GM12878 (cell line): ENCODE data around the gene HCN1. TPM values are rescaled to one million over a fixed set of nuclear protein-coding genes. Genes with fewer than 3 reads are reported as not detected.

Experiments
- ATAC-seq: fragments of 200-7000 bp; cut with Tn5 transposase; 3 replicates; pipeline ENCODE4 v1.9.1; 2020; ENCODE audit warnings: mild to moderate bottlenecking, moderate library complexity
- BruUV-seq: library from RNA; stranded (reverse); fragments of 400-500 nt; replicated peaks from 2 replicates; lab custom pipeline; 2021; lab: Mats Ljungman, UMichigan
- CTCF ChIA-PET: fragments of 300-600 bp; sonication (Branson Sonifier 250); formaldehyde crosslinking; extraction: SDS; loops from one replicate; lab custom pipeline; 2021; ENCODE audit warnings: inconsistent platforms; lab: Yijun Ruan, JAX
- POLR2A ChIA-PET: fragments of 350-600 bp; formaldehyde crosslinking; extraction: SDS; loops from one replicate; lab custom pipeline; 2021; ENCODE audit warnings: inconsistent platforms; lab: Charles Lee
- RAD21 ChIA-PET: fragments of 300-600 bp; sonication (Branson Sonifier 250); formaldehyde crosslinking; loops from one replicate; lab custom pipeline; 2023; ENCODE audit warnings: antibody characterized with exemption; ENCODE audit not compliant: unreplicated experiment; lab: Charles Lee
- SMC1A ChIA-PET: fragments of 300-600 bp; sonication (Branson Sonifier 250); formaldehyde crosslinking; loops from one replicate; lab custom pipeline; 2023; ENCODE audit not compliant: unreplicated experiment, uncharacterized antibody; lab: Charles Lee
- DNase-seq: peaks from one replicate; pipeline ENCODE4 v3.0.0-alpha.2; 2011; ENCODE audit warnings: low read depth, low spot score
- FAIRE-seq: peaks from 3 replicates; lab custom pipeline; 2011; peaks lifted over from hg19 to GRCh38; lab: Jason Lieb, UNC
- H2AFZ ChIP-seq: 2 replicates; pipeline ENCODE4 v1.6.0; 2011; ENCODE audit warnings: low read depth, low read length, control low read depth; ENCODE audit not compliant: control insufficient read depth
- H3K27ac ChIP-seq: 2 replicates; pipeline ENCODE4 v1.5.1; 2011; ENCODE audit warnings: control low read depth; ENCODE audit not compliant: control insufficient read depth, insufficient read depth
- H3K27me3 ChIP-seq, 2 experiments: replicated peaks in 1 of 2; 2 replicates each; pipeline versions ENCODE4 v1.6.0 to v1.6.1; 2011; ENCODE audit warnings: low read length in 1 of 2; ENCODE audit not compliant: control insufficient read depth in 2 of 2, insufficient read depth in 2 of 2
- H3K36me3 ChIP-seq, 2 experiments: 2 replicates each; pipeline ENCODE4 v1.5.1; 2011; ENCODE audit warnings: low read length in 1 of 2; ENCODE audit not compliant: control insufficient read depth in 2 of 2, insufficient read depth in 2 of 2
- H3K4me1 ChIP-seq: 2 replicates; pipeline ENCODE4 v1.6.1; 2011; ENCODE audit warnings: mild to moderate bottlenecking, low read length, moderate library complexity, mixed read lengths; ENCODE audit not compliant: control insufficient read depth, insufficient read depth
- H3K4me2 ChIP-seq: 2 replicates; pipeline ENCODE4 v1.6.0; 2011; ENCODE audit warnings: control low read depth; ENCODE audit not compliant: control insufficient read depth, insufficient read depth
- H3K4me3 ChIP-seq: fragments of 200-600 bp; sonication (generic); 2 replicates; pipeline ENCODE4 v1.5.1; 2016
- H3K79me2 ChIP-seq: 2 replicates; pipeline ENCODE4 v1.6.0; 2011; ENCODE audit warnings: low read length; ENCODE audit not compliant: control insufficient read depth, insufficient read depth
- H3K9ac ChIP-seq: 2 replicates; pipeline ENCODE4 v1.8.0; 2011; ENCODE audit warnings: low read length, control low read depth, mixed read lengths; ENCODE audit not compliant: control insufficient read depth, insufficient read depth
- H3K9me3 ChIP-seq: replicated peaks from 3 replicates; pipeline ENCODE4 v1.5.1; 2011; ENCODE audit warnings: mild to moderate bottlenecking, low read length; ENCODE audit not compliant: control insufficient read depth, insufficient read depth
- H4K20me1 ChIP-seq: 2 replicates; pipeline ENCODE4 v1.6.0; 2011; ENCODE audit not compliant: control insufficient read depth, insufficient read depth
- BRCA1 ChIP-seq: IDR thresholded peaks from 2 replicates; pipeline ENCODE4 v1.6.1; 2011; ENCODE audit warnings: low read depth, low read length, improper control_type of control experiment
- E2F8 ChIP-seq: fragments of 450-650 bp; IDR thresholded peaks from 2 replicates; pipeline ENCODE4 v1.6.1; 2018; ENCODE audit warnings: mild to moderate bottlenecking, low read depth, moderate library complexity; ENCODE audit not compliant: partially characterized antibody
- EGR1 ChIP-seq, 2 experiments: IDR thresholded peaks; 1 replicate in 1 of 2; 2 replicates in 1 of 2; pipeline ENCODE4 v1.6.1; 2011 to 2012; ENCODE audit warnings: low read depth in 2 of 2, low read length in 2 of 2, borderline replicate concordance in 1 of 2, mild to moderate bottlenecking in 1 of 2, moderate library complexity in 1 of 2
- FOS ChIP-seq: IDR thresholded peaks from 3 replicates; pipeline ENCODE4 v1.6.1; 2011; ENCODE audit warnings: borderline replicate concordance; ENCODE audit not compliant: insufficient read length; ENCODE audit errors: extremely low read depth
- HCFC1 ChIP-seq: fragments of 150-350 bp; IDR thresholded peaks from 2 replicates; pipeline ENCODE4 v1.6.1; 2014; ENCODE audit warnings: low read length
- HDAC2 ChIP-seq: fragments of 200-600 bp; sonication (generic); IDR thresholded peaks from 2 replicates; pipeline ENCODE4 v1.6.1; 2017
- IRF5 ChIP-seq: fragments of 450-650 bp; IDR thresholded peaks from 2 replicates; pipeline ENCODE4 v1.6.1; 2017; ENCODE audit warnings: borderline replicate concordance
- MTA3 ChIP-seq: IDR thresholded peaks from 2 replicates; pipeline ENCODE4 v1.6.1; 2012; ENCODE audit warnings: low read length, inconsistent platforms, borderline replicate concordance
- POU2F2 ChIP-seq: IDR thresholded peaks from 3 replicates; pipeline ENCODE4 v1.6.1; 2011; ENCODE audit warnings: low read depth, mild to moderate bottlenecking, low read length, borderline replicate concordance
- RCOR1 ChIP-seq: conservative IDR thresholded peaks from 2 replicates; pipeline ENCODE4 v1.6.1; 2012; ENCODE audit warnings: low read depth, low read length, improper control_type of control experiment
- SREBF1 ChIP-seq: IDR thresholded peaks from 2 replicates; pipeline ENCODE4 v1.6.1; 2012; ENCODE audit warnings: mild to moderate bottlenecking, low read length
- SRF ChIP-seq, 2 experiments: IDR thresholded peaks; 2 replicates each; pipeline ENCODE4 v1.6.1; 2011; ENCODE audit warnings: low read depth in 2 of 2, low read length in 2 of 2, mild to moderate bottlenecking in 1 of 2, moderate library complexity in 1 of 2
- ZNF384 ChIP-seq: IDR thresholded peaks from 2 replicates; pipeline ENCODE4 v1.6.1; 2012; ENCODE audit warnings: low read depth, mild to moderate bottlenecking, low read length, improper control_type of control experiment, borderline replicate concordance
- WGBS: methylation state at CpG from one replicate; pipeline ENCODE4 v1.1.6; 2016; ENCODE audit warnings: low lambda C conversion rate; ENCODE audit not compliant: insufficient replicate concordance, insufficient coverage; ENCODE audit errors: missing lambda C conversion rate; 5-methylcytosine and 5-hydroxymethylcytosine counted together
- in situ Hi-C: fragments of 300-500 bp; cut with MboI; formaldehyde crosslinking; loops from 9 replicates; pipeline ENCODE4 v1.14.3; 2018; ENCODE audit warnings: mixed read lengths
- intact Hi-C: fragments of 100-400 bp; cut with micrococcal nuclease; formaldehyde crosslinking; loops from one replicate; pipeline ENCODE4 v1.14.2; 2022; ENCODE audit not compliant: unreplicated experiment
- polyA plus RNA-seq, 11 experiments: library from polyadenylated mRNA; depleted of rRNA in 4 of 11; unstranded in 6 of 11; stranded (reverse) in 5 of 11; fragments of >200 nt; fragmentation: Nextera tagmentation in 4 of 11; fragmentation: Illumina TruSeq in 1 of 11; extraction: Ambion mirVana in 4 of 11; extraction: Trizol in 1 of 11; gene quantifications; 1 replicate in 1 of 11; 2 replicates in 10 of 11; pipeline versions ENCODE4 v1.2.1 to v1.2.3, GENCODE V29; 2011 to 2016; ENCODE audit warnings: inconsistent platforms in 2 of 11, missing spikeins in 2 of 11, low read depth in 1 of 11
- total RNA-seq, 4 experiments: library from RNA; depleted of rRNA in 3 of 4; stranded (reverse); fragments of >200 nt in 3 of 4; fragmentation: Illumina TruSeq in 1 of 4; extraction: Trizol in 1 of 4; gene quantifications; 2 replicates each; pipeline versions ENCODE4 v1.2.1 to v1.2.3, GENCODE V29; 2013 to 2021
- TF ChIP-seq, protein P1 (sequence below): IDR thresholded peaks from 2 replicates; pipeline ENCODE4 v1.6.1; 2011; ENCODE audit warnings: low read depth, mild to moderate bottlenecking, low read length, moderate library complexity, borderline replicate concordance; ENCODE audit errors: extremely low read depth

HCN1 gene
- total and polyA plus RNA-seq, 10 of the 15 experiments (the other 5 are each of a cell fraction or from before 2014, with no cell fraction given): not detected

DNA sequence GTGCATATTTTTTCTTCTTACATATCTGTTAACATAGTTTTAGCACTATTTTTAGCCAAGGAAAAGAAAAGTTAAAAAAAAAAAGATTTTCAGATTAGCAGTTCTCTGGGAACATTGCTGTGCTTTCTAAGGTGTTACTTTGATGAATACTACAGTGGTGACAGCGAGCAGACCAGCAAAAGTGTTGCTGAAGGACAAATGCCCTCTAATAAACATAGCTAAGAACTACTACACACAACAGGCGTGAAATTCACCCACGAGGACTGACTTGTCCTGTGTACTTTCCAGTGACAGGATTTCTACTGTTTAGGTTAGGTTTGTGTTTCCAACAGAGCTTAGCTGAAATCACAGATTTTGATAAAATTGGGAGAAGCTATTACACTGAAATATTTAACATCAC, 153.8 kb downstream of the HCN1 start:
- H3K36me3 ChIP-seq: no peaks in the 10 kb centered on the region
- BruUV-seq: no TSS peak
- TF ChIP-seq FOS (no peak), BRCA1 (no peak), SREBF1 (no peak)
- TF ChIP-seq, all 136 proteins: peak for 0
- Histone ChIP-seq H4K20me1 (no peaks in the 10 kb centered on the region), H3K27ac (no peak overlapping the region), H3K9me3 (no peaks in the 10 kb centered on the region), H3K9ac (no peak overlapping the region), H3K4me1 (no peaks in the 10 kb centered on the region), H2AFZ (no peak overlapping the region), H3K4me3 (no peak overlapping the region), H3K79me2 (no peaks in the 10 kb centered on the region), H3K27me3 (no peaks in the 10 kb centered on the region), H3K4me2 (no peak overlapping the region)
- 0% methylated on average over 3 of the region's 3 CpGs for WGBS
- ChIA-PET RAD21 (no interaction called here), POLR2A (no interaction called here), SMC1A (interaction anchor here (1.1 kb wide), 1 partner anchor 10 kb away, joined by 4 read pairs; no protein-coding TSS in a partner anchor), CTCF (interaction anchor here (1.1 kb wide), 1 partner anchor 505 kb away, joined by 3 read pairs; no protein-coding TSS in a partner anchor)
- intact Hi-C loops (no loop called here), in situ Hi-C loops (no loop called here)
- DNase-seq (no peak), ATAC-seq (no peak), FAIRE-seq (no peak)

DNA sequence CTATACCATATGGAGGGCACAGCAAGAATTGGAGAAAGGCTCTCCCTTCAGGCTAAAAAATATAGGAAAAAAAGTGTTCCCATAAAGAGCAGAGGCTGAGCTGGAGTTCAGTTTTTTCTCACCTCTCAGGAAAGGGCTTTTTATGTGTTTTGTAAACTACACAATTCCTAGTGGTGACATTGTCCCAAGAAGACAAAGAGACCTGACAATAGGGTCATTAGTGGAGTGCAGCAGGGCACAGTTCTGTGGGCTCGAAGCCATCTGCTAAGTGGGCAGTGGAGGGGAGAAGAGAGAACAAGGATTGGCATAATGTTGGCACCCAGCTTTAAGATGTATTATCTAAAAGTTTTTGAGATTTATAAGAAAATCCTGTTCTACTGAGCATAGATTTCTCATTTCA, 162.5 kb downstream of the HCN1 start:
- H2AFZ ChIP-seq: no peak overlapping the region
- no peak overlapping the region for H3K4me2 ChIP-seq
- no peaks in the 10 kb centered on the region for H3K27me3 ChIP-seq
- ChIA-PET CTCF (interaction anchor here (1.7 kb wide), 1 partner anchor 21 kb away, joined by 3 read pairs; no protein-coding TSS in a partner anchor), RAD21 (no interaction called here), POLR2A (no interaction called here), SMC1A (interaction anchor here (1.1 kb wide), 1 partner anchor 12 kb away, joined by 3 read pairs; no protein-coding TSS in a partner anchor)
- H3K79me2 ChIP-seq: no peaks in the 10 kb centered on the region
- H3K36me3 ChIP-seq: no peaks in the 10 kb centered on the region
- ATAC-seq: no peak
- in situ Hi-C loops: no loop called here
- H3K4me1 ChIP-seq: no peaks in the 10 kb centered on the region
- H3K9me3 ChIP-seq: no peaks in the 10 kb centered on the region
- no peak overlapping the region for H3K4me3 ChIP-seq
- no peak overlapping the region for H3K9ac ChIP-seq
- BruUV-seq: no TSS peak
- intact Hi-C loops: no loop called here
- H3K27ac ChIP-seq: no peak overlapping the region
- FAIRE-seq: no peak
- 0% methylated on average over 1 of the region's 1 CpG for WGBS
- no peak for DNase-seq
- no peaks in the 10 kb centered on the region for H4K20me1 ChIP-seq
- TF ChIP-seq ZNF384: no peak
- no peak for TF ChIP-seq SRF (IDR thresholded peaks at IDR 0.05; ENCODE audit: low read depth in 2 of 2, low read length in 2 of 2)
- no peak for TF ChIP-seq EGR1 (IDR thresholded peaks at IDR 0.05; ENCODE audit: borderline replicate concordance in 1 of 2, low read depth in 2 of 2, low read length in 2 of 2)
- TF ChIP-seq POU2F2: no peak
- TF ChIP-seq, protein P1, sequence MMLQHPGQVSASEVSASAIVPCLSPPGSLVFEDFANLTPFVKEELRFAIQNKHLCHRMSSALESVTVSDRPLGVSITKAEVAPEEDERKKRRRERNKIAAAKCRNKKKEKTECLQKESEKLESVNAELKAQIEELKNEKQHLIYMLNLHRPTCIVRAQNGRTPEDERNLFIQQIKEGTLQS: no peak
- no peak for TF ChIP-seq MTA3
- TF ChIP-seq IRF5: no peak
- TF ChIP-seq HCFC1: no peak
- TF ChIP-seq E2F8: no peak
- no peak for TF ChIP-seq RCOR1
- TF ChIP-seq HDAC2: no peak
